Stomach (tissue), 9 donors: ENCODE data around the gene VGF. TPM values are rescaled to one million over a fixed set of nuclear protein-coding genes. Genes with fewer than 3 reads are reported as not detected.

Source experiments
- DNase-seq, 2 donors: peaks; one replicate each; pipeline versions ENCODE4 v3.0.0 to v3.0.0-alpha.2; 2013 to 2019
- H3K27ac ChIP-seq, 5 donors: fragments of 200-600 bp in 4 of 5; sonication (generic) in 4 of 5; one replicate each; pipeline ENCODE4 v1.5.1; 2013 to 2019; ENCODE audit warnings: mild to moderate bottlenecking in 1 of 5, moderate library complexity in 1 of 5
- H3K27me3 ChIP-seq, 3 donors: fragments of 200-600 bp; sonication (generic); one replicate each; pipeline ENCODE4 v1.5.1; 2017 to 2019; ENCODE audit warnings: mixed run types in 1 of 3
- H3K36me3 ChIP-seq, 4 donors: fragments of 200-600 bp; sonication (generic); 1 replicate in 3 of 4; 2 replicates in 1 of 4; pipeline ENCODE4 v1.5.1; 2016 to 2019
- H3K4me1 ChIP-seq, 4 donors: fragments of 200-600 bp; sonication (generic); one replicate each; pipeline ENCODE4 v1.5.1; 2016 to 2019
- H3K4me3 ChIP-seq, 4 donors: fragments of 200-600 bp; sonication (generic) in 3 of 4; one replicate each; pipeline ENCODE4 v1.5.1; 2016 to 2019; ENCODE audit warnings: mild to moderate bottlenecking in 1 of 4
- H3K9me3 ChIP-seq, 4 donors: fragments of 200-600 bp; sonication (generic); one replicate each; pipeline ENCODE4 v1.5.1; 2016 to 2019
- CTCF ChIP-seq, 7 experiments: fragments of 450-650 bp in 4 of 7; fragments of 200-600 bp in 3 of 7; sonication (generic) in 3 of 7; IDR thresholded peaks; one replicate each; pipeline ENCODE4 v1.5.1; 2016 to 2019; ENCODE audit warnings: antibody characterized with exemption in 7 of 7, control low read depth in 2 of 7, mild to moderate bottlenecking in 1 of 7
- EP300 ChIP-seq: sonication (generic); formaldehyde crosslinking; IDR thresholded peaks from one replicate; pipeline ENCODE4 v1.6.1; 2017; ENCODE audit warnings: antibody characterized with exemption
- POLR2A ChIP-seq, 4 donors: fragments of 450-650 bp; IDR thresholded peaks; one replicate each; pipeline ENCODE4 v1.6.1; 2016; ENCODE audit warnings: antibody characterized with exemption in 4 of 4, control low read depth in 2 of 4, mild to moderate bottlenecking in 1 of 4, moderate library complexity in 1 of 4
- POLR2AphosphoS5 ChIP-seq, 3 donors: sonication (generic); formaldehyde crosslinking; IDR thresholded peaks; one replicate each; pipeline ENCODE4 v1.6.1; 2016; ENCODE audit warnings: antibody characterized with exemption in 3 of 3
- WGBS, 5 donors: extraction: QIAGEN DNeasy Blood & Tissue Kit in 3 of 5; methylation state at CpG; one replicate each; pipeline versions ENCODE4 v1.1.5 to v1.1.7; 2013 to 2018; 5-methylcytosine and 5-hydroxymethylcytosine counted together
- intact Hi-C: fragments of 100-400 bp; cut with DNase I; formaldehyde crosslinking; loops from one replicate; pipeline ENCODE4 v1.15.1; 2023; ENCODE audit warnings: low total_unique reads
- polyA plus RNA-seq, 3 donors: library from polyadenylated mRNA; stranded (reverse); fragments of 200-250 nt; gene quantifications; one replicate each; pipeline ENCODE4 v1.2.3, GENCODE V29; 2013
- total RNA-seq, 5 donors: library from RNA; depleted of rRNA; stranded (reverse); fragments of >200 nt; gene quantifications; one replicate each; pipeline versions ENCODE4 v1.1.0 to v1.2.3, GENCODE V29; 2014 to 2016
- donor health status: healthy with polysubstance abuse.
- donor health status: Bipolar disorder and iron deficiency.
- donor health status: healthy.

Gene VGF
- total and polyA plus RNA-seq, 8 donors: 0.15 to 5.8 (median 0.65) TPM; not detected in 4

- no peak for TF ChIP-seq CTCF (IDR thresholded peaks at IDR 0.05)
- no peak for TF ChIP-seq POLR2A (IDR thresholded peaks at IDR 0.05)
- no peak for TF ChIP-seq EP300
- no peak for TF ChIP-seq POLR2AphosphoS5 (IDR thresholded peaks at IDR 0.05)
- intact Hi-C loops: no loop called here
- 78 to 88% (median 84%) methylated on average over 17 of the region's 17 CpGs for WGBS, 5 donors
- Histone ChIP-seq H3K27ac (no peak overlapping the region), H3K9me3 (no peaks in the 10 kb centered on the region), H3K4me1 (peaks cover 33 to 48% (median 43%) of the 10 kb centered on the region in 4 donors), H3K4me3 (no peak overlapping the region), H3K27me3 (peaks cover 19 to 73% (median 54%) of the 10 kb centered on the region in 3 donors), H3K36me3 (peaks cover 25 to 49% (median 46%) of the 10 kb centered on the region in 4 donors)
- DNase-seq: no peak
Measured at GRCh38 chr7:101161692-101162471, 3.5 kb downstream of the VGF start.

- Histone ChIP-seq H3K27me3 (peaks cover 9 to 63% (median 44%) of the 10 kb centered on the region in 3 donors), H3K27ac (no peak overlapping the region), H3K4me1 (peaks cover 31 to 43% (median 40%) of the 10 kb centered on the region in 4 donors), H3K4me3 (no peak overlapping the region), H3K9me3 (no peaks in the 10 kb centered on the region), H3K36me3 (peaks cover 25 to 53% (median 48%) of the 10 kb centered on the region in 4 donors)
- no peak for DNase-seq
- intact Hi-C loops: no loop called here
- TF ChIP-seq CTCF (IDR thresholded peaks at IDR 0.05): no peak
- no peak for TF ChIP-seq EP300
- TF ChIP-seq POLR2A (IDR thresholded peaks at IDR 0.05): no peak
- no peak for TF ChIP-seq POLR2AphosphoS5 (IDR thresholded peaks at IDR 0.05)
Measured at GRCh38 chr7:101160910-101161309, 4.5 kb downstream of the VGF start.

GRCh38 chr7:101159696-101160674, 5.4 kb downstream of the VGF start:
- H3K36me3 ChIP-seq: peaks cover 25 to 53% (median 48%) of the 10 kb centered on the region in 4 donors
- no peak for DNase-seq
- WGBS, 5 donors: 82 to 93% (median 84%) methylated on average over 25 to 31 of the region's 31 CpGs
- H3K27ac ChIP-seq: no peak overlapping the region
- TF ChIP-seq POLR2AphosphoS5 (IDR thresholded peaks at IDR 0.05) (no peak), POLR2A (IDR thresholded peaks at IDR 0.05) (no peak), EP300 (no peak), CTCF (IDR thresholded peaks at IDR 0.05) (no peak)
- peaks cover 32 to 42% (median 39%) of the 10 kb centered on the region in 4 donors for H3K4me1 ChIP-seq
- H3K4me3 ChIP-seq: no peak overlapping the region
- H3K27me3 ChIP-seq: peaks cover 6 to 54% (median 35%) of the 10 kb centered on the region in 3 donors
- H3K9me3 ChIP-seq: no peaks in the 10 kb centered on the region
- intact Hi-C loops: no loop called here
